HG03280 (cell line): ENCODE data around the gene FRMPD4.

Source experiments
- ATAC-seq: cut with Tn5 transposase; IDR thresholded peaks from one replicate; pipeline ENCODE4 v1.9.1; 2021; ENCODE audit warnings: mild to moderate bottlenecking, moderate library complexity; ENCODE audit not compliant: unreplicated experiment

FRMPD4 gene

DNA sequence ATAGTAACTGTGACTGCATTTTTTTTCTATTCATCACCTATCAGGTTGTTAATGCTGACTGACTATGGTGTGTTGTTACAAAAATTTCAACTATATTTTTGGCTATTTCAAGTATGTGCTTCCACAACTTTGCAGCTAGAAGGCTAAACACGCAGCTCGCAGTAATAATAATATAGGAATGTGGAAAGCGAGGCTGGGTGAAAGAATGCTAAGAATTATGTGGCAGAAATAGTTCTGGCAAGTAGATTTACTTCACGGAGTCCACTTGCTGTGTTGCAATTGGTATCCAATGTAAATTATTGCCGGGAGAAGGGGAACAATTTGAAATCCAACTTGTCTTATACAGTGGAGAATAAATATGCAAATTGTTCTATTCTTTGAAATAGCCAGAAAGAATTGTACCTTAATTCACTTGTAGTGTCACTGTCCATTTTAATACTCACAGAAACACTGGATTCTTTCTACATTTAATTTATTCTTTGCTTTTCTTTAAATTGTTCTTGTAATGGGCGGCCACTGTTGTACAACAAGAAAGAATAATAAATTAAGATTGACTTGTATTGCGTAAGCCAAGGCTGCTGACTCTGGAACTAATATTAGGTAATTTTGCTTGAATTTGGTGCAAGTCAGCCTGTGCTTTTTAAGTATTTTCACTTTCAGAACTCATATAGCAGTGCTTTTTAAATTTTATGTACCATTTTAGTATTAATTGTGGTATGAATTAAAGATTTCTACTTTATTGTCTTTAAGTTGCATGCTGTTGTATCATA, 154.9 kb downstream of the FRMPD4 start:
- no peak for ATAC-seq

DNA sequence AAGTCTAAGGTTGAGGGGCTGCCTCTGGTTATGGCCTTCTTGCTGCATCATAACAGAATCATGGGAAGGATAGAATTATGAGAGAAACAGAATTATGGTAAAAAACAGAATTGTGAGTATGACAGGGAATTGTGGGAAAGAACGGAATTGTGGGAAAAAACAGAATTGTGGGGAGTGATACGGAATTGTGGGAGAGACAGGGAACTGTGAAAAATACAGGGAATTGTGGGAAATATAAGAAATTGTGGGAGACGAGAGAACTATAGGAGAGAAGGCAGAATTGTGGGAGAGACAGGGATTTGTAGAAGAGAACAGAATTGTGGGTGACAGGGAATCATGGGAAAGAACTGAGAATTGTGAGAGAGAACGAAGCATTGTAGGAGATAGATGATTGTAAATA, 159.1 kb downstream of the FRMPD4 start:
- ATAC-seq = no peak

DNA sequence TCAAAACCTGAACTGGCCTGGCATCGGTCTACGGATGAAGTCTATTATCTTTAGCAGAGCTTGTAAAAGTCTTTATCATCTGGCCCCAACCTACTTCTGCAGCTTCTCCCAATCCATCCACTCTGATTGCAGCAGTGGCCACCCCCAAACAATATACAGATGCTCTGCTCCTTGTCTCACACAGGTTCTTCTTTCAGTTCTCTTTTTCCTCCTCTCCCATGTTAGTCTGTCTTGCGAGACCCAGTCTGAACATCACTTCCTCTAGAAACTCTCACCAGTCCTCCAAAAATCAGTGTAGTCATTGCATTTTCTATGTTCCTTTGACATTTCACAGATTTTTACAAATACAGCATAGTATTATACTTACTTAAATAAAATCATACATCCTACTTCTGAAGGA, 163.0 kb downstream of the FRMPD4 start:
- ATAC-seq = no peak

DNA sequence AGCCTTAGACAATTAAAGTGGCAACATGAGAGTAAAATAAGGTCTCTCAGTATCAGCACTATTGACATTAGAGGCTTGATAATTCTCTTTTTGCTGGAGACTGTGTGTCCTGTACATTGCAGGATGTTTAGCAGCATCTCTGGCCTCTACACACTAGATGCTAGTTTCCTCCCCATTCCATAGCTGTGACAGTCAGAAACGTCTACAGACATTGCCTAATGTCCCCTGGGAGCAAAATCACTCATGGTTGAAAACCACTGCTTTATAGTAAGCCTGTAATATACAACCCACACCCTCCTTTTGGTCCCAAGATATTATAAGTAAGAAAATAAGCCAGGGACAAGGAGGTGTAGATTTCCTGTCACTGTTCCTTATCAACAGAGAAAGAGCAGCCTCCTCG, 166.0 kb downstream of the FRMPD4 start:
- no peak for ATAC-seq

DNA sequence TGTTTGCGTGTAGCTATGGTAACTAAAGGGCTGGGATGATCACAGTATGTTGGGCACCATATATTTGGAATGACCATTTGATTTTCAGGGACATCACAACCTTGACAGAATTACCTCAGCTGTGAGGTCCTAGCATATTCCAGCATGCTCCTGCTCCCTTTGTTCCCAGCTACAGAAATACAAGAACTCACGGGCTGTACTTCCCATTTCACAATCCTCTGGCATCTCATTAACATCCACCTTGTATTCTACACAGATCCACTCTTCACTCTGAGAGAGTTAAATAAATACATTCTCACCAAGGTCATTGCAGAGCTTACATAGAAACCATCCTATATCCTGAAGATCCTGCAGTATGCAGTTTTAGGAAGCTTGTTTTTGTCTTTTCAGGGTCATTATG, 169.7 kb downstream of the FRMPD4 start:
- ATAC-seq = no peak

DNA sequence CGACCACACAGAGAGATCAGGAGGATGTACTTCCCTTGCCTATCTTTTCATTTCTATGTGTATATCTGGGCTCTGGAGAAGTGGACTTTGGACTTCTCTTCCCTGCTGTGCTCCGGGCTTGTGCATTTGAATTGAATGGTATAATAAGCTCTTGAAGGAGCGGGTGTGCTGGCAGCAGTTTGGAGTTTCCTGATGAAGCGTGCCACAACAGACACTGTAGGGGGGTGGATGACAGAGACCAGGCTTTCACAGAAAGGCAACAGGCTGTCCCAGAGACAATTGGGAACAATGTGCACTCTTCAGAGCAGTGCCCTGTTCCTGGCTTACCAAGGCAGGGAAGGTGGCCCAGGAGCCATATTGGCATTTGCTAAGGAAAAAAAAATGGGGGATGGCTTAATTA, 170.1 kb downstream of the FRMPD4 start:
- no peak for ATAC-seq

DNA sequence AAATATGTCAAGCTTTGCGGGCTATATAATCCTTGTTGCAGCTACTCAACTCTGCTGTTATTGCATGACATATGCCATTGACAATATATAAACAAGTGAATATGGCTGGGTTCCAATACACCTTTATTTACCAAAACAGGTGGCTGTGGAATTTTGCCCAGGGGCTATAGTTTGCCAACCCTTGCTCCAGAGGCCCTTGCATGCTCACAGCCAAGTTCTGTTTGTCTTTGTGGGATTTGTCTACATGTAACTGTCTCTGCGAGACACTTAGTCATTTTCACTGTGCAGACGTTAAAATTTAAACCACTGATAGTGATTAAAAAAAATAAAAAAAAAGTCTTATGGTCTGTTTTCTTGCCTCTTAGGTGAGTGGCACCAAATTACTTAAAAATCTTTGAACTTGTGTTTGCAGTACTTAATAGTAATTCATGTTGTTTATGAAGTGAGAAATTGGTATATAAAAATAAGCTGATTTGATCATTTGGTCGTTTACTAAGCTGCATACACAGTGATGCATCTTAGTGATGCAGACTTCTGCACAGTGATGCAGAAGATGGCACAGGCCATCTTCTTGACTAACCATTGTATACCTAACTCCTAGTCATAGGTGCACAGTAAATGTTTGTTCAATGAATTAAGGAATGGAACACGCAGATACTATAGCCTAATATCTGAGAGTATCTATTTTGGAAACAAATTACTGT, 170.9 kb downstream of the FRMPD4 start:
- ATAC-seq = no peak

DNA sequence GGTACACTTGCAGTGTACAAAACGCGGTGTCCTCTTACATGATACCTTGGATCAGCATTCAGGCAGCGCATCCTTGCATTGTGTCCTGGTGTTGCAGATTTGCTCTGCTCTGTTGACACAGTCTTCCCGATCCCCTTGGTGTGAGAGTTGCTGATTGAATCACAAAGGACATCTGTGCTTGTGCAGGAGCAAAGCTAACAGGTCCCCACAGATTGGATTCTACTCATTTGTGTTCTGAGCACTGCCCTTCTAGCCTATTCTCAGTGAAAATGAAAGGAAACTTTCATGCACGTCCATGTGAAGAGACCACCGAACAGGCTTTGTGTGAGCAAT, 171.4 kb downstream of the FRMPD4 start:
- ATAC-seq = no peak

DNA sequence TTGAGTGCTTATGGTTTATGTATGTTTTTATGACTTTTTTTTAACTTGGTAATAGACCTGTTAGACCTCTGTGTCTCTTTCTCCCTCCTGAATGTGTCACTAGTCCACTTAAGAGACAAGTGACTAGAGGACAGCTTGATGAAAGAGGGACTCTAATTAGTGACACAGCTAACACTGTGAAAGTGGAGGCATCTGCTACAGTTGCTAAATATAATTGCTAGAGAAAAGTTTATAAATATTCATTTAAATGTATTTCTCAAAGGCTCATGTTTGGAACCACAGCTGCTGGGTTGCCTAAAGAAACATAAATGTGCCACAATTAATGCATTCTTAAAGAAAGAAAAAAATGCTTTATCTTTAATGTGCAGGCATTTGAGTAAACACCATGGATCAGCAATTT, 176.4 kb downstream of the FRMPD4 start:
- ATAC-seq = no peak

DNA sequence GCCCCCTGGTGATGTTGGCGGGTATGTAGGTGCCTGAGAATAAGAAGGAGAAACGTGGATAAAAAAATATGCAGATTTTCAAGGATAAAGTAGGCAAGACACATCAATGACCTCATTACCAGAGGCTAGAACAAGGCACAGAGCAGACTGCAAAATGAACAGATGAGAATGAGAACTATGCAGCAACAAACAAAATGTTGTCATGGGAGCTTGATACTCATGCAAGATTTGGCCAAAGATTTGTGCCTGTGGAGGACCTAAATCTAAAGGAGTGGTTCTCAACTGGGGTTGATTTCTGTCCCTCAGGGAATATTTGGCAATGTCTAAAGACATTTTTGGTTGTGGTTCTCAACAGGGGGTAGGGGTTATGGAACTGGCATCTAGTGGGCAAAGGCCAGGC, 177.3 kb downstream of the FRMPD4 start:
- ATAC-seq = no peak

DNA sequence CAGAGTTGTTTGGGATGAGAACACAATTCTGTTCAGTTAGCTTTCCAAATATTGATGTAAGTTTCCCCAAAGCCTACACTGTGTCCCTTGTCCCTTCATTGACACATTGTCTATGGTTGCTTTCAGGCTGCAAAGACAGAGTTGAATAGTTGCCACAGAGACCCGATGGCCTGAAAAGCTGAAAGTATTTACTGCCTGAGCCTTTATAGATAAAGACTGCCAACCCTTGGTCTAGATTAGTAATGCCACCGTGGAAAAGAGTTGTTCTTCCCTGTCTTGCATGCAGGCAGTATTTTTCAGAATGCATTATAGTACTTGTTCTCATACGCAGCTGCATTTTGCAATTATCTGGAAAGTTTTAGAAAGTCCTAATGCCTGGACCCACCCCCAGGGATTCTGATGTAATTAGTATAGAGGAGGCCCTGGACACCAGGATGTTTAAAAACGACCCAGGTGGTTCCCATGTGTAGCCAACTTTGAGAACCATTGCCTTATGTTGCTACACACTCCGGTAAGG, 180.8 kb downstream of the FRMPD4 start:
- ATAC-seq = no peak

DNA sequence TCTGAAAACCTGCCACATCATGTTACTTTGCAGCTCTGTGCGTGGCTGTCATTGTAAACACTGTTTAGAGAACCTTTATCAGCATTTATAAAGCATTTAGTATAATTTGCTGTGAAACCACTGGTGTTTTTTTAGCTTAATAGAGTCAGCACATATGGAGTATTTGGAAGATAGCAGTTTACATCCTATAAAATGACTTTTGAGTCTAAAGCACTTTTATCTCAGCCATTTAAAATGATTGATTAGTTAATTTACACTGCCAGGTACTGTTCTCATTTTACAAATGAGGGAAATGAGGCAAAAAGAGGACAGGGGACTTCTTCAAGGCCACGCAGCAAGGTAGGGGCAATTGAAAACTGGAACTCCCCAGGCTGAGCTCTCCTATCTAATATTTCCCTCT, 181.7 kb downstream of the FRMPD4 start:
- no peak for ATAC-seq

DNA sequence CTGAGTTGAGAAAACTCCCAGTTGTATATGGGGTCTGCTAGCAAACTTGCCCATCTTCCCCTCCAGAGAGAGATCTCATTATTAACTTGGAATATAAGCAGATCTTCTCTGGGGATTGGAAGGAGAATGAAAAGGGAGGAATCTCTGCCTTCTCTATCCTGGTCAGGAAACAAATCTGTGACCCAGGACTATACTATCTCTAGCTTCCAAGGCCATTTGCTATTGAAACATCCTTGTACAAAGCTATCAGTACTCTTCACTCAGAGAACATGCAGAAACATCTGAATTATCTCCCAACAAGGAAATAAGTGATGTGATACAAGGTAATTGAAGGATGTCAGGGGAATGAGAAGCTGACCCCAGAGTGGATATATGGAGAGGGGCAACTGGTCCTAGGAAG, 183.8 kb downstream of the FRMPD4 start:
- no peak for ATAC-seq

DNA sequence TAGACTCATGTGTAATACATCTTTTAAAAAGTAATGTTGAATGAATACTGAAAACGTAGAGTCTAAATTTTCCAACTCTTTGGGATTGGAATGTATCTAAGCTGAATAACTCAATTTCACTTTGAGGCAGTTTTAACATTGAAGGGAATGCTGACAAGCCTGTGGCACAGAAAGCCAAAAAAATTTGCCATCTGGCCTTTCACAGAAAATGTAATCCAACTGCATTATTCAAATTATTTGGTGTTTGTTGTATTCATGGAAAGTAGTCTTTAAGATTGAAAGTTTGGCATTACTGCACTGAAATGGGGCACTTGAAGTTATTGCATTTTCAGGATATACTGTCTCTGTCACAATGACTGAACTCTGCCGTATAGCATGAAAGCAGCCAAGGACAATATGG, 186.9 kb downstream of the FRMPD4 start:
- no peak for ATAC-seq

DNA sequence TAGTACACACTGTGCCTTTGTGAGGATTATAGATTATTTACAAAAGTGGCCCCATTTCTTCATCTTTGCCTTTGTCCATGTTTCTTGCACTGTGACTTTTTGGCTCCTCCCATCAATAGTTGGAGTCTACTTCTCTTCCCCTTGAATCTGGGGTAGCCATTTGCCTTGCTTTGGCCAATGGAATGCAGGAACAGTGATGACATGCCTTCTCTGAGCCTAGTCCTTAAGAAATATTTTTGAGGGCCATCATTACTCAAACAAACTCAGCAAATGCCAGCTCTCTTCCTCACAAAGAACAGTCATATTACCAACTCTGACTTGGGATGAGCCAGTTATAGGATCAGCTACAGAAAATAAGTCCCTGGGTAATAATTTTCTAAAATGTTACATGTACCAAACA, 189.6 kb downstream of the FRMPD4 start:
- no peak for ATAC-seq

DNA sequence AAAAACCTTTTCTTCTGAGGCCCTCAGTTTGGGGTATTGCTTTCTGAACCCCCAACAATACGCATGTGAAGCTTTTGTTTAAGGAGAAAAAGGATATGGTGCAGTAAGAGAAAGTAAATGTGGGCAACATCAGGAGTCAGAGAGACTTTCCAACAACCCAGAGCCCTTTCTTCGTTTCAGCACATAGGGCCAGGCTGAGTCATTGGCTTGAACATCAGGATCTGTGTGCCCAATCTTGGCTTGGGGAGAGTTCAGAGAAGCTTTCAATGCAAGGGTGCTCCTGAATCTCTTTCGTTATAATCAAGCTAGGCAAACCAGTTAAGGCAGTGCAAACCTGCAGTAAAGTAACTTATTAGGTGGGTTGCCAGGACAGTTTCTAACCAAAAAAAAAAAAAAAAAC, 191.2 kb downstream of the FRMPD4 start:
- no peak for ATAC-seq

DNA sequence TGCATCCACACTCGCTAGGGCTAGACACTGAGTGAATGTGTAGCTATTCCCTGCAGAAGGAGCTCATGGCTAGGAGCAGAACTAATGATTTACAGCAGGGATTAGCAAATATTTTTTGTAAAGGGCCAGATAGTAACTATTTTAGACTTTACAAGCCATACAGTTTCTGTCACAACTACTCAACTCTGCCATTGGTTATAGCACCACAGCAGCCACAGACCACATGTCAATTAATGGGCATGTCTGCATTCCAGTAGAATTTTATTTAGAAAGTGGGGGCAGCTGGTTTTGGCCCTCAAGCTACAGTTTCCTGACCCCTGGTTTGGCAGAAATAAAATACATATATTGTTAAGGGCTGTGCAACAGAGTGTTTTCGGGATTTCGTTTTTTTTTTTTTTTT, 192.6 kb downstream of the FRMPD4 start:
- no peak for ATAC-seq

DNA sequence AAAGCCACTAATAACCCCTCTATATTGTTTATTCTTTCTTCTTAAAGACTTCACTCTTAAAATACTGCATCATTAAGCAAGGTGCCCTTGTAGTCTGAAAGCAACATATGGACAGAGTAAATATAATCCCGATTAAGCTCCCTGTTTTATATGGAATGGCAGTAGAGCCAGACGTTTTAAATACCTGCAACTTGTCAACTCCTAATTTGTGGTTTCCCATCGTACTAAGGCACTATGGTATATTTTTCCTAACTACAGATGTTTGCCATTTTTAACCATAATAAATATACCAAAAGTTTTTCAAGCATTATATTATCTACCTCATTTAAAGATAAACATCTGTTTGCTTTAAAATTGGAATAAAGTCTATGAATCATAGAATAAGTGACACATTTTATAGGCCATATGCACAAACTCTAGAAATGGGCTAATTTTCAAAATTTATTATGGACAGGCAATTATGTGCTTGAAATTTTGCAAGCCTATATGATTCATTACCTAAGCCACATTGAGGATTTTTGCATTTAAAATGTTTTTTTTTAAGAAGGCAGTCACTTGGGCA, 194.6 kb downstream of the FRMPD4 start:
- no peak for ATAC-seq

DNA sequence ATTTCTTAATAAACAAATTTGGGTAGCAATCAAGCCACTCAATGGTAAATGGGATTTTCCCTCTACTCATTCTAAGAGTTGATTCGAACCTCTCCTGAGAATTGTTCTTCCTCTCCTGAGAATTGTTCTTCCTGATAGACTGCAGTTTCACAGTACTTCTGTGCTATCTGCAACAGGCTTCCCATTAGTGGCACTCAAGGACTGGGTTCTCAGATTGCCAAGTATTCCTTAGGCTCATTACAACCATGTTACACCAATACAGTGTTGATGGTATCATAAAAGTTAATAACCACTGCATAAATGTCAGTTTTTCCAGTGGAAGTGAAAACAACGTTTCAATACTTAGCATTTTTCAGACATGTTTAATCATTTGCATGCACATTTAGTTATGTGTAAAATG, 201.6 kb downstream of the FRMPD4 start:
- ATAC-seq = no peak

DNA sequence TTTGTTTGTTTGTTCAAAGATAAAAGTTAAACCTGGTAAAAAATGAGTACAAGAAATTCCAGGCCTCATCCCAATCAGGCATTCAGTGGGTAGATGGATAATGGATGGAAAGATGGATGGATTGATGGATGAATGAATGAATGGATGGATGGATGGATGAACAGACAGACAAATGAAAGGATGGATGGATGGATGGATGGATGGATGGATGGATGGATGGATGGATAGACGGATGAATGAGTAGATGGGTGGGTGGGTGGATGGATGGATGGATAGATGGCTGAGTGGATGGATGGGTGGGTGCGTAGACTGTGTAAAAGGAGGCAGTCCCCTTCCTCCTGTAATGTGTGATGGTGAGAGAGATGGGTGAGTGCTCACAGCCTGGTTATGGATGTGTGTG, 206.7 kb downstream of the FRMPD4 start:
- ATAC-seq = no peak

DNA sequence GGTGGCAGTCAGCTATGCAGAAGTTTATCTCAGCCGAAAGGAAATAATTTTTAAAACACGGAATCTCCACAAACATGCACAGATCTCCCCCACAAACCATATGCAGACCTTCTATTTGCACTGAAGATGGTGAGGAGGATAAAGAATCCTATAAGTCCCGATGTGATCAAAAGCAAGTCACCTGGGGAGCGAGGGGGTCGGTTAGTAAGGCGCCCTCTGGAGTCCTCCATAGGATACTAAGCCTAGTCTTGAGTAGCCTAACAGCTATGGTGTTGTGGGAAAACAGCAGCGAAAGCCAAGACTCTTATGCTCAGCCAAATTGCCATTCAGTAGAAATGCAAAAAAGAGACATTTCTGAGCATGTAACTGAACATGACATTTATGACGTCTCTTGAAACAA, 210.9 kb downstream of the FRMPD4 start:
- ATAC-seq = no peak

DNA sequence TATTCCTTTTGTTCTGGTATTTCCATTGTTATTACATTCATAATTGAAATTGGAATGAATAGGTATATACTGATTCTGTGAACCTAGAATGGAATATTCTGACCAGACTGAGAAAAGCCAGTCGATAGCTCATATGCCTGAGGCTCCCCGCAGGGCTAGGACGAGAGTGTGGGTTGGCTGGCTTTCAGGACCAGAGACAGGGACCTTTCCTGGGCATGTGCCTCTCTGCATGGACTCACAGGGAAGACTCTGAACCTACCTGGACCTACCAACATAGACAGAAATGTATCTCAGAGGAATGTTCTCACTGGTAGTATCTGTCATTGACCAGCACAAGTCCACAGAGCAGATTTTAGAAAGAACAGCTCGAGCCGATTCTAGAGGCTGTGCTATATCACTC, 214.6 kb downstream of the FRMPD4 start:
- no peak for ATAC-seq
